NCI-H128 (cell line): ENCODE results near the gene FKRP.
"Not testable (repeated sequence)": the region's sequence is repeated elsewhere in the genome, so short reads cannot be mapped to it uniquely, and the experiment has no call there.

Experiments used
- DNase-seq: peaks from one replicate; lab custom pipeline; 2025; ENCODE audit not compliant: unreplicated experiment; lab: John Stamatoyannopoulos, UW

FKRP gene, protein sequence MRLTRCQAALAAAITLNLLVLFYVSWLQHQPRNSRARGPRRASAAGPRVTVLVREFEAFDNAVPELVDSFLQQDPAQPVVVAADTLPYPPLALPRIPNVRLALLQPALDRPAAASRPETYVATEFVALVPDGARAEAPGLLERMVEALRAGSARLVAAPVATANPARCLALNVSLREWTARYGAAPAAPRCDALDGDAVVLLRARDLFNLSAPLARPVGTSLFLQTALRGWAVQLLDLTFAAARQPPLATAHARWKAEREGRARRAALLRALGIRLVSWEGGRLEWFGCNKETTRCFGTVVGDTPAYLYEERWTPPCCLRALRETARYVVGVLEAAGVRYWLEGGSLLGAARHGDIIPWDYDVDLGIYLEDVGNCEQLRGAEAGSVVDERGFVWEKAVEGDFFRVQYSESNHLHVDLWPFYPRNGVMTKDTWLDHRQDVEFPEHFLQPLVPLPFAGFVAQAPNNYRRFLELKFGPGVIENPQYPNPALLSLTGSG

DNA sequence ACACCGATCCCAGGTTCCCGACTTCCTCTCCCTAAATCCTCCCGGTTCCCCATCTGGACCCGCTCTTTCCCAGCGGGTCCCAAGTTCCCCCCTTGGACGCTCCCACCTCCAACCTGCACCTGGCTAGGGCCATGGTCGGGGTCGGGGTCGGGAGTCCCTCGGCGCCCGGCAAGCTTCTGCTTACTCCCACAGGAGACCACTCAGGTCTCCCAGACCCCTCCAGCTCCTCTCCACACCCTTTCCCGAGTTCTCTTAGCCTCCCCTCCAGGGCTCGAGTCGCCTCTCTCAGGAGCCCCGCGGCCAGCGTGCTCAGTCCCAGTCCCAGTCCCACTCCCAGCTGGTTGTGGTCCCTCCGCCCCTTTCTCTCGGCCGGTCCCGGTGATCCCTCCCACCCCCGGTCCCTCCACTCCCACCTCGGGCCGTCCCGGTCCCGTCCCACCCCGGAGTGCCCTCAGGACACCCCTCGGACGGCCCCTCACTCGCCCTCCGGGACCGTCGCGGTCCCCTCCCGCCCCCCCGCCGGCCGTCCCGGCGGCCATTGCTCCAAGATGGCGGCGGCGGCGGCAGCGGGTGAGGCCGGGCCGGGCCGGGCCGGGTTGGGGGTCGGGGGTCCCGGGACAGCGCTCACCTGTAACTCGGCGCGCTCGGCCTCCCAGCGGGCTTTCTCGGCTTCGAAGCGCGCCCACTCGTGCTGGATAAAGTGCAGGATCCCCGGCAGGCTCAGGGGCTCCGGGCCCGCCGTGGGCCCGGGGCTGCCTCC is at the start of gene FKRP:
Gene FKRP, plus strand, starts transcription at position 537 of the 760 bp plus-strand sequence. CDS start 9,394 bp downstream, outside the sequence.
- no peak for DNase-seq

- no peak for DNase-seq
Measured at GRCh38 chr19:46696866-46697203, 49.0 kb upstream of the FKRP start.

DNA sequence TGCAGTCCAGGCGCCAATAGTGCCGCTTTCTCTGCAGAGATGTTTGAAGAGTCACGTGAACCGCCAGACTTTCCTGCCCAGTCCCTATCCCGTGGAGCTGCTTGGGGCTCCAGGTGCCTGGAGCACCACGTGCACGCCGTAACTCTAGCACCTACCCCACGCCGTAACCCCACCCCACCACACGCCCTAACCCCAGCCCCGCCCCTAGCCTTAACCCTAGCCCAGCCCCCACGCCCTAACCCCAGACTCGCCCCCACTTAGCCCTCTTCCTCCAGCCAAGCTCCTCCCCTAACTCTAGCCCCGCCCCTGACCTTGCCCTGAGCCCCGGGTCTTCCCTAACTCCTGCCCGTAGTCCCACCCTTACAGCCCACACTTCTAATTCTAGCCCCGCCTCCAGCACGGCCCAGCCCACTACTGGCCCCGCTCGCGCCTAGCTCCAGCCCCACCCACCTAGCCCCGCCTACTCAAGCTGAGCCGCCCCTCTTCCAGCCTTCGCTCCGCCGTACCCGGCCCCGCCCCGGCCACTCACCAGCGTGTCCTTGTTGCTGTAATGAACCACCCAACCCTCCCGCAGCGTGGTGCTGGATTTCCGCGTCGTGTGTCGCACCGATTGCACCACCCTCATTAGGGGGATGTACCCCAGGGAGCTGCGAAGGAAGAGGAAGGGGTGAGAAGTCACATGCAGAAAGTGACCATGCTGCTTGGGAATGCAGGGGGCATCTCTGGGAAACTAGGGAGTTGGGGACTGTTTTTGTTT is 48.5 kb upstream of the FKRP start:
- no peak for DNase-seq

GRCh38 chr19:46698395-46699321 is 47.2 kb upstream of the FKRP start:
- DNase-seq = no peak

GRCh38 chr19:46700704-46701103 is 45.2 kb upstream of the FKRP start:
- DNase-seq = no peak

DNA sequence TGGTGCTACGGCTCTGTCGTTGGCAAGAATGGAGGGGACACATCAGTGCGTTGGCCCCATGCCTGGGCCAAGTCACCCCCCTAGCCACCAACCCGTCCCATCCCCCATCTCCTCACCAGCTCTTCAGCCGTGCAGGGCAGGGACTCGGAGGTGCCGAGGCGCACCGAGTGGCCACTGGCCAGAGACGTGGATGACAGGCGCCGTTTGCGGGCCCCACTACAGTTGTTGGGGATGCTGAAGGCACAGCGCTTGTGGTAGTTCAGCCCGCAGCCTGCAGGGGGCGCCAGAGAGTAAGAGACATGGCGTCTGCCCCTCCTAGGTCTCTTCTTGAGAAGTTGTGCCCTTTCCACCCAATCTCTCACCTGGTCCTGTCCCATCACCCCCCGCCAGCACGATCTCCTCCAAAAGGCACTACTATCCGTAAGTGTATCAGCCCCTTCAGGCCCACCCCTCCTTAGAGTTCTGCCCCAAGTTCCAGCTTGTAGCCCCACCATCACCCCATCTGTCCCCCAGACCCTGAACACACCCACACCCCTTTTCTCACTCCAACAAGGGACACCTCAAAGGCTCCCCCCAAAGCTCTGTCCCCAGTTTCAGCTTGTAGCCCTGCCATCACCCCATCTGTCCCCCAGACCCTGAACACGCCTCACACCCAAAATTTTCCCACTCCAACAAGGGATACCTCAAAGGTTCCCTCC is 41.3 kb upstream of the FKRP start:
- DNase-seq = no peak

DNA sequence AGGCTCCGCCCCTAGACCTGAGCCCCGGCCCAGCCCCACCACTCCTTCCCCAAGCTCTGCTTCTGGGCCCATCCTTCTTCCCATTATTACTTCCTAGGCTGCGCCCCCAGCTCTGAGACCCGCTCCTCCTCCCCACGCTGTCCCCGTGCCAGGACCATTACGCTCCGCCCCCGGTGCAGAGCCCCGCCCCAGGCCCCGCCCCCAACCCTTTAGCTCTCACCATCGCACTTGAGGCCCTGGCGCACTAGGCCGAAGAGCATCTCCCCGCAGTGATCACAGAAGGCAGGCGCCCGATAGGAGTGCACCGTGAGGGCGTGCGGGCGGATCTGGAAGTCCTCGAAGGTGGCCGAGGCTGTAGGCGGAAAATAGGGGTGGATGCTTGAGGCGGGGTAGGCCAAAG is 35.2 kb upstream of the FKRP start:
- no peak for DNase-seq

GRCh38 chr19:46712768-46713338 is 33.0 kb upstream of the FKRP start:
- DNase-seq = not testable (repeated sequence)

DNA sequence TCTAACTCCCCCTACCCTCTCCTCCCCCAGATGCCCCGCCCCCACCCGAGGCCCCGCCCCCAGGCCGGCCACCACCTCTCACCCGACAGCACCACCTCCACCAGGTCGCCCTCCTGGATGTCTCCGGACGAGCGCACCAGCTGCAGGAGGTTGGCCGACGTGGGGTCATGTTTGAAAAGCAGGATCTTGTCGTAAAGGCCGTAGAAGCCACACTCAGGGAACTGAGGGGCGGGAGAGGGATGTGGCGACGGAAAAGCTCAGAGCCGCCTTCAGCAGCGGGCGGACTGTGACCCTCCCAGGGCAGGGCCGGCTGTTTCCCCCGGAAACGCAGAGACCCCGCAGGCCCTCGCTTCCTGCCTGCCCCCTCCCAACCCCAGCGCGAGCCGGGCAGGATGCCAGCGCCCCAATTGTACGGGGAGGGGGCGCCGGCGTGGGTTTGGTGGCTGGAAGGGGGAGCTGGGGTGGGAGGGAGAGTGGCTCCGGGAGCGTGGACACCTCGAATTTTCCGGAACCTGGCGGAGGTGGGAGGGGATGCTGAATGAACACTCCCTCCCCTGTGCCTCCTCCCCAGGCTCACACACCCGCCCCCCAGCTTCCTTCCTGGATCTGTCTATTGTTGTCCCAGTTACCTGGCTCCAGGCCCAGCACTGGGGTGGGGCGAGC is 31.9 kb upstream of the FKRP start:
- DNase-seq = peak; percentile 40

- no peak for DNase-seq
Measured at GRCh38 chr19:46714444-46715106, 31.3 kb upstream of the FKRP start.

- DNase-seq = no peak
Measured at GRCh38 chr19:46715620-46715974, 30.3 kb upstream of the FKRP start.

DNA sequence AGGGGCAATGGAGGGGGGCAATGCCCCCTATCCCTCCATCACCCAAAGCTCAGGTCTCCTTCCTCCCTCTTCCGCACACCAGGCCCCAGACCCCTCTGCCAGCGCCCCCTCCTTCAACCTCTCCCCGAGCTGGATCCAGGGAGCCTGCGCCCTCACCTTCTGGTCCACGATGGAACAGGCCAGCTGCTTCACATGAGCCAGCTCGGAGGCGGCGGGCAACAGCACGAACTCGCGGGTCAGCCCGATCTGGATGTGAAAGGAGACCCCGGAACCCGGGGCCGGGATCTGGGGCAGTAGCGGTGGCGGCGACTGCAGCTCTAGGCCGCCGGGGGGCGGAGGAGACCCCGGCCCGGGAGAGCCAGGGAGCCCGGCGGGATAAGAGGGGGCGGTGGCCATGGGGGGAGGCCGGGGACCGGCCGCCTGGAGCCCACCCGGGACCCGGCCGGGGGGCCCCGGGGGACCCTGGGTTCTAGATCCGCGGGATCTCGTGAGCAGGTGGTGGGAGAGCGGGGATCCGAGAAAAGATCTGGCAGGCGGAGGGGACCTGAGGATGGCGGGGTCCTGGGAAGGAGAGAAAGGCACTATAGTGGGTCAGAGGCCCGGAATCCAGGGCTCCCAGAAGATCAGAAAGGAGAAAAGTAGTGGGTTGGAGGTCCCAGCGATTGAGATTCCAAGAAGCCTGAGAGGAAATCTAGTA is 29.7 kb upstream of the FKRP start:
- DNase-seq = no peak

- DNase-seq = no peak
Measured at GRCh38 chr19:46716672-46717033, 29.2 kb upstream of the FKRP start.

DNA sequence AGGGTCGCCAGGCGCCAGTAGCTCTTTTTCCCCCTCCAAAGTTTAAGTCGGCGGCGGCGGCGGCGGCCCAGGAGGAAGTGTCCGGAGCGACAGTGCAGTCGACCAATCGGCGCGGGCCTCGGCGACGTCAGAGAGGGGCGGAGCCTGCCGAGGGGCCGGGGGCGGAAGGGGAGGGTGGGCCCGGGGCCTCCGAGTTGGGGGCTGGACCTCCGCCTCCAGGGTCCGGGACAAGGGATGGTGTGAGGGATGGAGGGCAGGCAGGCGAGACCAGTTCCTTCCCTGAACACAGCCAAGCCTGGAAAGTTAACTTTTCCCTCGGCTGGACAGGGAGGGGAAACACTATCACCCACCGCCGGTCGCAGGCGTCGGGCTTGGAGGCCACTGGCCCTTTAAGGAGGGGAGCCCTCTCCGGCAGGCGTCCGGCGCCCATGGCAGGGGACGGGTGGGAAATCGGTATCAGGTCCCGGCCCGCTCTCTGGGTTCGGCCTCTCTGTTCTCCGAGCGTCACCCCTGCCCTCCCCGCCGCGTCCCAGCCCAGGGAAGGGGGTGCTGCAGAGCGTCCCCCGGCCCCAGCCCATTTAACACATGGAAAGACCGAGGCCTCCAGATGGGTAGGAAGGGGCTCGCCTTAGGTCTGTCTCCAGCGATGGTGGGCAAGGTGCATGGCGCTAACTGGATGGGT is 28.7 kb upstream of the FKRP start, which contains the start of gene PRKD2:
Gene PRKD2, minus strand, starts transcription at position 81 of the 682 bp plus-strand sequence. CDS start 744 bp downstream, outside the sequence.
- peak; percentile 50 for DNase-seq

GRCh38 chr19:46717716-46718143 is 28.1 kb upstream of the FKRP start:
- no peak for DNase-seq

- DNase-seq = no peak
Measured at GRCh38 chr19:46718157-46718933, 27.5 kb upstream of the FKRP start.
